IMR-90 (cell line): ENCODE results near the gene DBH. TPM values are rescaled to one million over a fixed set of nuclear protein-coding genes. Genes with fewer than 3 reads are reported as not detected.

ENCODE experiments used
- ATAC-seq: fragments of 200-7000 bp; cut with Tn5 transposase; 2 replicates; pipeline ENCODE4 v1.9.1; 2020; ENCODE audit warnings: low read depth, mild to moderate bottlenecking, moderate library complexity
- BruUV-seq: library from RNA; stranded (reverse); fragments of 400-500 nt; replicated peaks from 2 replicates; lab custom pipeline; 2021; lab: Mats Ljungman, UMichigan
- CTCF ChIA-PET: fragments of 300-600 bp; formaldehyde crosslinking; extraction: SDS; loops from one replicate; lab custom pipeline; 2021; ENCODE audit warnings: antibody characterized with exemption; lab: Yijun Ruan, JAX
- POLR2A ChIA-PET: fragments of 300-600 bp; sonication (Branson Sonifier 250); formaldehyde crosslinking; loops from one replicate; lab custom pipeline; 2022; ENCODE audit warnings: antibody characterized with exemption; ENCODE audit not compliant: unreplicated experiment; lab: Charles Lee
- DNase-seq: peaks from one replicate; pipeline ENCODE4 v3.0.0; 2013
- H2AFZ ChIP-seq: replicated peaks from 2 replicates; pipeline ENCODE3; 2013; ENCODE audit warnings: low read length, mild to moderate bottlenecking; ENCODE audit not compliant: poor library complexity
- H2AK5ac ChIP-seq: 2 replicates; pipeline ENCODE4 v1.6.1; 2013; ENCODE audit warnings: low read depth, low read length, inconsistent platforms
- H2AK9ac ChIP-seq: replicated peaks from 2 replicates; pipeline ENCODE3; 2013; ENCODE audit warnings: mild to moderate bottlenecking, low read depth, low read length, moderate library complexity; ENCODE audit not compliant: poor library complexity
- H2BK120ac ChIP-seq: 2 replicates; pipeline ENCODE4 v1.6.1; 2013; ENCODE audit warnings: low read depth, low read length, inconsistent platforms
- H2BK15ac ChIP-seq: 3 replicates; pipeline ENCODE4 v1.6.1; 2013; ENCODE audit warnings: low read depth, low read length, inconsistent platforms
- H2BK20ac ChIP-seq: 2 replicates; pipeline ENCODE4 v1.6.1; 2013; ENCODE audit warnings: low read depth, mild to moderate bottlenecking, inconsistent platforms, low read length, moderate library complexity
- H2BK5ac ChIP-seq: 2 replicates; pipeline ENCODE4 v1.6.1; 2013; ENCODE audit warnings: mild to moderate bottlenecking, low read depth, low read length, inconsistent platforms; ENCODE audit not compliant: poor library complexity, severe bottlenecking
- H3K14ac ChIP-seq: replicated peaks from 2 replicates; pipeline ENCODE4 v1.6.1; 2013; ENCODE audit warnings: low read depth, low read length, inconsistent platforms
- H3K18ac ChIP-seq: 2 replicates; pipeline ENCODE4 v1.6.1; 2013; ENCODE audit warnings: low read depth, low read length, control low read depth
- H3K23ac ChIP-seq: 2 replicates; pipeline ENCODE4 v1.6.1; 2013; ENCODE audit warnings: low read depth, low read length, inconsistent platforms
- H3K27ac ChIP-seq: 2 replicates; pipeline ENCODE4 v1.5.1; 2013; ENCODE audit warnings: mild to moderate bottlenecking, control low read depth, low read length; ENCODE audit not compliant: insufficient read depth
- H3K27me3 ChIP-seq: 2 replicates; pipeline ENCODE4 v1.6.1; 2013; ENCODE audit warnings: low read length; ENCODE audit not compliant: control insufficient read depth, insufficient read depth
- H3K36me3 ChIP-seq: 2 replicates; pipeline ENCODE4 v1.6.1; 2013; ENCODE audit warnings: low read length, mixed read lengths; ENCODE audit not compliant: control insufficient read depth, insufficient read depth
- H3K4ac ChIP-seq: 2 replicates; pipeline ENCODE4 v1.6.1; 2013; ENCODE audit warnings: low read depth, low read length, inconsistent platforms
- H3K4me1 ChIP-seq: 2 replicates; pipeline ENCODE4 v1.6.1; 2013; ENCODE audit warnings: low read length, mixed read lengths; ENCODE audit not compliant: control insufficient read depth, insufficient read depth
- H3K4me2 ChIP-seq: 2 replicates; pipeline ENCODE4 v1.6.1; 2013; ENCODE audit warnings: low read depth, mild to moderate bottlenecking, control low read depth, low read length, moderate library complexity
- H3K4me3 ChIP-seq: 2 replicates; pipeline ENCODE4 v1.5.1; 2013; ENCODE audit warnings: low read depth, mild to moderate bottlenecking, control low read depth, low read length, moderate library complexity; ENCODE audit not compliant: insufficient read depth
- H3K56ac ChIP-seq: 2 replicates; pipeline ENCODE4 v1.6.1; 2013; ENCODE audit warnings: low read length, inconsistent platforms; ENCODE audit not compliant: insufficient read depth; ENCODE audit errors: extremely low read depth
- H3K79me1 ChIP-seq, 2 experiments: 2 replicates each; pipeline ENCODE4 v1.6.1; 2013; ENCODE audit warnings: low read length in 2 of 2, inconsistent platforms in 1 of 2, low read depth in 1 of 2
- H3K9ac ChIP-seq: 2 replicates; pipeline ENCODE4 v1.6.1; 2013; ENCODE audit warnings: low read depth, low read length, control low read depth
- H3K9me1 ChIP-seq: 2 replicates; pipeline ENCODE4 v1.6.1; 2013; ENCODE audit warnings: low read length, inconsistent platforms; ENCODE audit not compliant: insufficient read depth
- H3K9me3 ChIP-seq: 2 replicates; pipeline ENCODE4 v1.6.1; 2013; ENCODE audit warnings: low read length; ENCODE audit not compliant: control insufficient read depth, insufficient read depth
- H4K20me1 ChIP-seq: 2 replicates; pipeline ENCODE4 v1.6.1; 2013; ENCODE audit warnings: low read length, inconsistent platforms; ENCODE audit not compliant: insufficient read depth
- H4K5ac ChIP-seq: 2 replicates; pipeline ENCODE4 v1.6.1; 2013; ENCODE audit warnings: mild to moderate bottlenecking, low read depth, low read length, control low read depth
- H4K8ac ChIP-seq, 2 experiments: 2 replicates each; pipeline ENCODE4 v1.6.1; 2013; ENCODE audit warnings: low read depth in 2 of 2, low read length in 2 of 2, control low read depth in 1 of 2, inconsistent platforms in 1 of 2
- H4K91ac ChIP-seq: 2 replicates; pipeline ENCODE4 v1.6.1; 2013; ENCODE audit warnings: low read depth, low read length, inconsistent platforms; ENCODE audit not compliant: insufficient read depth
- BHLHE40 ChIP-seq: fragments of 150-350 bp; IDR thresholded peaks from 2 replicates; pipeline ENCODE4 v1.6.1; 2016; ENCODE audit warnings: mild to moderate bottlenecking, low read depth, low read length
- CEBPB ChIP-seq: IDR thresholded peaks from 2 replicates; pipeline ENCODE4 v1.6.1; 2012; ENCODE audit warnings: low read depth, low read length, improper control_type of control experiment
- CHD1 ChIP-seq: IDR thresholded peaks from 2 replicates; pipeline ENCODE4 v1.6.1; 2012; ENCODE audit warnings: low read depth, low read length, improper control_type of control experiment
- ELK1 ChIP-seq: fragments of 150-350 bp; IDR thresholded peaks from 2 replicates; pipeline ENCODE4 v1.6.1; 2016; ENCODE audit warnings: low read depth, mild to moderate bottlenecking, low read length, moderate library complexity, borderline replicate concordance
- FOS ChIP-seq: fragments of 150-350 bp; IDR thresholded peaks from 2 replicates; pipeline ENCODE4 v1.6.1; 2016; ENCODE audit warnings: low read depth, low read length
- MAFK ChIP-seq: IDR thresholded peaks from 2 replicates; pipeline ENCODE4 v1.6.1; 2012; ENCODE audit warnings: low read depth, low read length, improper control_type of control experiment
- MAZ ChIP-seq: IDR thresholded peaks from 2 replicates; pipeline ENCODE4 v1.6.1; 2012; ENCODE audit warnings: low read depth, mild to moderate bottlenecking, low read length, improper control_type of control experiment, moderate library complexity, borderline replicate concordance
- MXI1 ChIP-seq: IDR thresholded peaks from 2 replicates; pipeline ENCODE4 v1.6.1; 2012; ENCODE audit warnings: low read depth, mild to moderate bottlenecking, low read length, moderate library complexity, borderline replicate concordance
- NFE2L2 ChIP-seq: fragments of 150-350 bp; IDR thresholded peaks from 2 replicates; pipeline ENCODE4 v1.6.1; 2016; ENCODE audit warnings: low read depth, mild to moderate bottlenecking, low read length
- POLR2A ChIP-seq: IDR thresholded peaks from 2 replicates; pipeline ENCODE4 v1.6.1; 2012; ENCODE audit warnings: mild to moderate bottlenecking, low read depth, low read length
- RAD21 ChIP-seq: IDR thresholded peaks from 2 replicates; pipeline ENCODE4 v1.6.1; 2012; ENCODE audit warnings: low read length, improper control_type of control experiment
- RCOR1 ChIP-seq: IDR thresholded peaks from 2 replicates; pipeline ENCODE4 v1.6.1; 2012; ENCODE audit warnings: mild to moderate bottlenecking, low read length, improper control_type of control experiment; ENCODE audit not compliant: insufficient replicate concordance
- RFX5 ChIP-seq: IDR thresholded peaks from 2 replicates; pipeline ENCODE4 v1.8.0; 2012; ENCODE audit warnings: low read depth, mild to moderate bottlenecking, low read length, moderate library complexity
- SMC3 ChIP-seq: fragments of 150-350 bp; IDR thresholded peaks from 2 replicates; pipeline ENCODE4 v1.6.1; 2016; ENCODE audit warnings: low read depth, mild to moderate bottlenecking, antibody characterized with exemption, low read length, moderate library complexity
- WGBS, 2 experiments: methylation state at CpG; one replicate each; pipeline versions ENCODE4 v1.1.5 to v1.1.7; 2013; ENCODE audit warnings: missing lambda C conversion rate in 2 of 2; ENCODE audit not compliant: insufficient read length in 1 of 2; ENCODE audit errors: extremely low coverage in 2 of 2; 5-methylcytosine and 5-hydroxymethylcytosine counted together
- dilution Hi-C: fragments of 300-500 bp; cut with HindIII; formaldehyde crosslinking; loops from one replicate; pipeline ENCODE4 v1.14.3; 2018; ENCODE audit warnings: low sequenced_read_pairs; ENCODE audit not compliant: unreplicated experiment
- in situ Hi-C: fragments of 300-500 bp; cut with MboI; formaldehyde crosslinking; loops from 3 replicates; pipeline ENCODE4 v1.14.3; 2019; ENCODE audit warnings: low sequenced_read_pairs, inconsistent platforms, mixed read lengths
- intact Hi-C: fragments of 100-400 bp; cut with micrococcal nuclease; formaldehyde crosslinking; loops from 2 replicates; pipeline ENCODE4 v1.10.0; 2022
- polyA plus RNA-seq, 3 experiments: library from polyadenylated mRNA; depleted of rRNA; stranded (reverse); fragments of >200 nt; gene quantifications; 2 replicates each; pipeline ENCODE4 v1.2.3, GENCODE V29; 2012; ENCODE audit warnings: low replicate concordance in 1 of 3
- total RNA-seq: library from RNA; depleted of rRNA; stranded (reverse); fragments of >200 nt; gene quantifications from 2 replicates; pipeline ENCODE4 v1.2.3, GENCODE V29; 2012
- TF ChIP-seq, protein P1 (sequence below): fragments of 150-350 bp; IDR thresholded peaks from 2 replicates; pipeline ENCODE4 v1.6.1; 2017; ENCODE audit warnings: mild to moderate bottlenecking, antibody characterized with exemption, low read length, low read depth

Gene DBH
- total and polyA plus RNA-seq, 2 of the 4 experiments (the other 2 are of a cell fraction): not detected

DNA sequence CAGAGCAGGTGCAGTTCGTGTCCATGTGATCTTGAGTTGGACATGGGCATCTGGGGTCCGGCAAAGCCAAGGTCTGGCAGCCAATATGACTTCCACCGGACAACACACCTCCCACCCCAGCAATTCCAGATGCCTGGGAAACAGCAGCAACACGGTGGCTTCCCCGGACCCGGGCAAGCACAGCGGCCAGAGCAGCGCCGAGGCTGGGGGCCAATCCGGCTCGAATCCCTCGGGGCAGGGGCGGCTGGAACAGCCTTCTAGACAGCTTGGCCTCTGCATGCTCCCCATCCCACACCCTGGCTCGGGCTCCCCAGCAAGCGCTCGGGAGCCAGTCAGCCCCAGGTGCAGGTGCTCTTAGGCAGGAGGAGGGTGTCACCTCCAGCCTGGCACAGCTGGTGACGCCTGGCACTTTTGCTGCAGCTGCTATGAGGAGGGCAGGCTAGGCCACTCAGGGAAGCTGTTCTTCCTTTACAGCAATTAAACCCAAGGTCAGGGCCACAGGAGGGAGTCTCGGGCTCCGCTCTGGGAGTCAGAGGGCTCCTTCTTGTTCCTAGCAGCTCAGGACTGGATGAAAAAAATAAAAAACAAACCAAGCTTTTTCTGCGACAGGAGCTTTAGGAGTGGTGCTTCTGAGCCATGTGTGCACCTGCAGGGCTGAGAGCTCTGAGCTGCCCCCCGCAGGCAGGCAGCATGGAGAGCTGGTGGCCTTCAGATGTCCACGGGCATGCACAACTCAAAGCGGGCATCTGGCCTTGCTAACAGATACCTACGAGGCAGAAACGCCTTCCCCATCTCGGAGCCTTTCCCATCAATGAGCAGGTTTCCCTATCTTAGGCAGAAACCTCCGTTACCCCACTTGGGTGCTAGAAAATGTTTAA, 28.2 kb downstream of the DBH start (continued):
- no peak for TF ChIP-seq BHLHE40

DNA sequence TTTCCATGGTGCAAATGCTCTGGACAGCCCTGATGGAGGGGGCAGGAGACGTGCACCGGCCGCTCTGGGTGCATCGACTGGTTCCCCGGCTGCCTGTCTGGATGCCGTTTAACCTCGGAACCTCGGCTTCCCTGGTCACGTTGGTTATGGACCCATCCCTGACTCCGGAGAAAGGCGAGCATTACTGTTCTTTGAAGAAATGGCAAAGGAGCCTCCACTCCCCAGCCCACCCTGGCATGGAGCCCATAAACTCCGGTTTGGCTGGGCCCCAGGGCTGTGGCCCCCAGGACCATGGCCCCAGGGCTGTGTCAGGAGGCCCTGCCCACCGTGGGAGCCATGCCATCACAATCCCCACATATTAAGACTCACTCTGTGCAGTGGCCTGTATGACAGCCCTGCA, 28.9 kb downstream of the DBH start:
- no TSS peak for BruUV-seq
- 80% methylated on average over 3 of the region's 13 CpGs; no CpG with 5 or more reads in 1 of the 2 experiments for WGBS, 2 experiments
- Histone ChIP-seq H2BK120ac (no peak overlapping the region), H3K4me1 (no peaks in the 10 kb centered on the region), H3K4me3 (no peak overlapping the region), H3K27ac (no peak overlapping the region), H4K5ac (no peak overlapping the region), H3K14ac (no peak overlapping the region), H2BK5ac (no peak overlapping the region), H4K91ac (no peak overlapping the region), H3K4me2 (no peak overlapping the region), H3K56ac (no peak overlapping the region), H3K9me3 (no peaks in the 10 kb centered on the region), H3K36me3 (no peaks in the 10 kb centered on the region), H2AFZ (no peak overlapping the region), H3K23ac (no peak overlapping the region), H2AK5ac (no peak overlapping the region), H3K4ac (no peak overlapping the region), H3K18ac (no peak overlapping the region), H3K9me1 (no peaks in the 10 kb centered on the region), H2BK20ac (no peak overlapping the region), H3K9ac (no peak overlapping the region), H2AK9ac (no peak overlapping the region), H4K20me1 (no peaks in the 10 kb centered on the region), H2BK15ac (no peak overlapping the region), H3K27me3 (peaks cover 4% of the 10 kb centered on the region; the same call in 1 of the 2 replicates), H4K8ac (no peak overlapping the region), H3K79me1 (no peaks in the 10 kb centered on the region)
- DNase-seq (no peak), ATAC-seq (no peak)
- intact Hi-C loops: no loop called here
- ChIA-PET POLR2A (no interaction called here), CTCF (no interaction called here)
- dilution Hi-C loops: no loop called here
- in situ Hi-C loops: no loop called here
- no peak for TF ChIP-seq BHLHE40
- TF ChIP-seq, protein P1, sequence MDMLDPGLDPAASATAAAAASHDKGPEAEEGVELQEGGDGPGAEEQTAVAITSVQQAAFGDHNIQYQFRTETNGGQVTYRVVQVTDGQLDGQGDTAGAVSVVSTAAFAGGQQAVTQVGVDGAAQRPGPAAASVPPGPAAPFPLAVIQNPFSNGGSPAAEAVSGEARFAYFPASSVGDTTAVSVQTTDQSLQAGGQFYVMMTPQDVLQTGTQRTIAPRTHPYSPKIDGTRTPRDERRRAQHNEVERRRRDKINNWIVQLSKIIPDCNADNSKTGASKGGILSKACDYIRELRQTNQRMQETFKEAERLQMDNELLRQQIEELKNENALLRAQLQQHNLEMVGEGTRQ: no peak
- no peak for TF ChIP-seq RCOR1
- TF ChIP-seq RAD21: no peak
- no peak for TF ChIP-seq SMC3
- no peak for TF ChIP-seq ELK1
- no peak for TF ChIP-seq MAFK
- TF ChIP-seq CHD1: no peak
- no peak for TF ChIP-seq MAZ
- TF ChIP-seq MXI1: no peak
- TF ChIP-seq FOS: no peak
- no peak for TF ChIP-seq NFE2L2
- TF ChIP-seq CEBPB: no peak
- TF ChIP-seq POLR2A: no peak
- TF ChIP-seq RFX5: no peak
